ENCODE results near the gene IL1RAPL1.

The IL1RAPL1 gene

GRCh38 chrX:29138003-29138402, 550.8 kb downstream of the IL1RAPL1 start:
- no peak for DNase-seq (ENCODE audit: low read depth)
- TF ChIP-seq, protein P1, sequence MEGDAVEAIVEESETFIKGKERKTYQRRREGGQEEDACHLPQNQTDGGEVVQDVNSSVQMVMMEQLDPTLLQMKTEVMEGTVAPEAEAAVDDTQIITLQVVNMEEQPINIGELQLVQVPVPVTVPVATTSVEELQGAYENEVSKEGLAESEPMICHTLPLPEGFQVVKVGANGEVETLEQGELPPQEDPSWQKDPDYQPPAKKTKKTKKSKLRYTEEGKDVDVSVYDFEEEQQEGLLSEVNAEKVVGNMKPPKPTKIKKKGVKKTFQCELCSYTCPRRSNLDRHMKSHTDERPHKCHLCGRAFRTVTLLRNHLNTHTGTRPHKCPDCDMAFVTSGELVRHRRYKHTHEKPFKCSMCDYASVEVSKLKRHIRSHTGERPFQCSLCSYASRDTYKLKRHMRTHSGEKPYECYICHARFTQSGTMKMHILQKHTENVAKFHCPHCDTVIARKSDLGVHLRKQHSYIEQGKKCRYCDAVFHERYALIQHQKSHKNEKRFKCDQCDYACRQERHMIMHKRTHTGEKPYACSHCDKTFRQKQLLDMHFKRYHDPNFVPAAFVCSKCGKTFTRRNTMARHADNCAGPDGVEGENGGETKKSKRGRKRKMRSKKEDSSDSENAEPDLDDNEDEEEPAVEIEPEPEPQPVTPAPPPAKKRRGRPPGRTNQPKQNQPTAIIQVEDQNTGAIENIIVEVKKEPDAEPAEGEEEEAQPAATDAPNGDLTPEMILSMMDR (IDR thresholded peaks at IDR 0.05; ENCODE audit: low read depth, low read length, missing control alignments): no peak
- no peak overlapping the region for H3K4me3 ChIP-seq (ENCODE audit: low read depth, low read length)

GRCh38 chrX:29143356-29143755, 556.1 kb downstream of the IL1RAPL1 start:
- TF ChIP-seq, protein P1 (IDR thresholded peaks at IDR 0.05; ENCODE audit: low read depth, low read length, missing control alignments): no peak
- DNase-seq (ENCODE audit: low read depth): no peak
- H3K4me3 ChIP-seq (ENCODE audit: low read depth, low read length): no peak overlapping the region

DNA sequence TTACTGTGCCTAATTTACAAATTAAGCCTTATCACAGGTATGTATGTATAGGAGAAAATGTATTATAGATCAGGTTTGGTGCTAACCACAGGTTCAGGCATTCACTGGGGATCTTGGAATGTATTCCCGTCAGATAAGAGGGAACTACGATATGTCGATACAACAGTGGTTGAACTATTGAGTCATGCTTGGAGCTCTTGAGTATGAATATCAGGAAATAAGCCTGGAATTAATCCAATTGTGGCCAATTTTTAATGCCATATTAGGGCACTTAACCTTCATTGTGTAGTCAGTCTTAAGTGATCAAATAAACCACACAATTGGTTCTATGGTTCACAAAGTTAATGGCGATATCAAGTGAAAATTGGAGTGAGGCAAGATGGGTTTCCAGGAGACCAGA, 556.5 kb downstream of the IL1RAPL1 start:
- no peak overlapping the region for H3K4me3 ChIP-seq (ENCODE audit: low read depth, low read length)
- TF ChIP-seq, protein P1 (IDR thresholded peaks at IDR 0.05; ENCODE audit: low read depth, low read length, missing control alignments): no peak
- no peak for DNase-seq (ENCODE audit: low read depth)

GRCh38 chrX:29145316-29145715, 558.1 kb downstream of the IL1RAPL1 start:
- no peak overlapping the region for H3K4me3 ChIP-seq (ENCODE audit: low read depth, low read length)
- no peak for DNase-seq (ENCODE audit: low read depth)
- TF ChIP-seq, protein P1 (IDR thresholded peaks at IDR 0.05; ENCODE audit: low read depth, low read length, missing control alignments): no peak

GRCh38 chrX:29148511-29148910, 561.3 kb downstream of the IL1RAPL1 start:
- TF ChIP-seq, protein P1 (IDR thresholded peaks at IDR 0.05; ENCODE audit: low read depth, low read length, missing control alignments): no peak
- DNase-seq (ENCODE audit: low read depth): no peak
- no peak overlapping the region for H3K4me3 ChIP-seq (ENCODE audit: low read depth, low read length)

- H3K4me3 ChIP-seq (ENCODE audit: low read depth, low read length): no peak overlapping the region
- DNase-seq (ENCODE audit: low read depth): no peak
- TF ChIP-seq, protein P1 (IDR thresholded peaks at IDR 0.05; ENCODE audit: low read depth, low read length, missing control alignments): no peak
Measured at GRCh38 chrX:29155286-29155685, 568.0 kb downstream of the IL1RAPL1 start.

- TF ChIP-seq, protein P1 (IDR thresholded peaks at IDR 0.05; ENCODE audit: low read depth, low read length, missing control alignments): no peak
- DNase-seq (ENCODE audit: low read depth): no peak
- no peak overlapping the region for H3K4me3 ChIP-seq (ENCODE audit: low read depth, low read length)
Measured at GRCh38 chrX:29172880-29173279, 585.6 kb downstream of the IL1RAPL1 start.

All from GM12864 (cell line).